ENCODE data around the gene MS4A10. TPM values are rescaled to one million over a fixed set of nuclear protein-coding genes. Genes with fewer than 3 reads are reported as not detected.

Gene MS4A10
- total RNA-seq, 1 donor from 2014 or later: not detected

- H3K4me3 Mint-ChIP-seq: no peak overlapping the region
Observed at GRCh38 chr11:60761436-60762190, 23.5 kb upstream of the MS4A10 start.

DNA sequence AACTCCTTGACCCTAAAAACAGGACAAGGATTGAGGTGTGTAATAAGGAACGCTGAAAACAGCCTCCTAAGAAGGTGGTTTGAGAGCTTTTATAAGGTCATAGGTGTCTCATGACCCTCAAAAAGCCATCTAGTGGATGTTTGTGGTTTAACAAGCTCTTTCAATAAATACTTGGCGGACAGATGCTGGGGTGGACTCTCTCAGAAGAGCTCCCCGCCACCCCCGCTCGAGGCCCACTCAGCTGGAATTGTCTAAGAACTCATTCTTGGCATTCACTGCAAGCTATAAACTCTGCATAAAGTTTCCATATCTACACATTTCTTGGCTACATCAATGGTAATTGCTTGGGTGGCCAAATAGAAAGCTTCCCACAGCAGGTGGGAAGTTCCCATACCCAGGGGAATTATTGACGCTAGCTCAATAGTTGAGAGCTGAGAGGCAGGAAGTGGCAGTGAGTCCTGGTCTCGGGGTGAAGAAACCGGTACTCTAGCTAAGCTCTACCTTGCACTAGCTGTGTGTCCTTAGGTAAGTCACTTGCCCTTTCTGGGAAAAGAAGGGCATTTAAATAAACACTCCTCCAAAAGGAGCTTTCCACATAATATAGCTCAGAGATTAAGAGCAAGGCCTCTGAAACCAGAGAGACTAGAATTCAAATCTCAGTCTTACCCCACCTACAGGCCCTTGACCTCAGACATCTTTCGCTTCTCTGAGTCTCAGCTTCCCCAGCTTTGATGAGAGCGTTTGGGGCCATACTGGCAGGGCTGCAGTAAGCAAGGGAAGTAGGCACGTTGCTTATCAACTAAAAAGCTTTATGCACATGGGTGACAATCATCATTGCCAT, 22.1 kb upstream of the MS4A10 start:
- DNase-seq (no peak), ATAC-seq (ENCODE audit: low read depth) (peak; percentile 90)
- Mint-ChIP-seq H3K9me3 (no peaks in the 10 kb centered on the region), H3K27me3 (peaks cover 18% of the 10 kb centered on the region), H3K27ac (peak overlapping the region; percentile 56), H3K36me3 (ENCODE audit: low read depth) (no peaks in the 10 kb centered on the region), H3K4me3 (peak overlapping the region; percentile 44), H3K4me1 (peaks cover 55% of the 10 kb centered on the region)
- intact Hi-C loops (cut with micrococcal nuclease): loop anchor here (1.0 to 10.0 kb wide), 7 partner anchors 12 to 1146 kb away; partner anchors contain the start of genes CCDC86, OSBP and SLC15A3
- TF ChIP-seq CTCF (IDR thresholded peaks at IDR 0.05): no peak
- ChIA-PET CTCF (interaction anchor here (0.7 to 7.3 kb wide), 18 partner anchors 9 to 498 kb away, joined by 3 to 86 read pairs (median 4); no protein-coding TSS in a partner anchor), POLR2A (interaction anchor here (0.5 to 1.6 kb wide), 5 partner anchors 12 to 399 kb away, joined by 3 to 7 read pairs (median 3); partner anchors contain the start of gene VPS37C)

More at GRCh38 chr11:60761436-60762190, 23.5 kb upstream of the MS4A10 start:
- Mint-ChIP-seq H3K27me3 (peaks cover 19% of the 10 kb centered on the region), H3K9me3 (no peaks in the 10 kb centered on the region), H3K36me3 (ENCODE audit: low read depth) (no peaks in the 10 kb centered on the region), H3K4me1 (peaks cover 55% of the 10 kb centered on the region), H3K27ac (no peak overlapping the region)
- intact Hi-C loops (cut with micrococcal nuclease): loop anchor here (2.0 to 10.0 kb wide), 5 partner anchors 129 to 1144 kb away; partner anchors contain the start of genes OSBP and SLC15A3
- ATAC-seq (ENCODE audit: low read depth) (peak; percentile 22), DNase-seq (no peak)
- TF ChIP-seq CTCF (IDR thresholded peaks at IDR 0.05): no peak
- ChIA-PET CTCF (interaction anchor here (0.8 to 7.3 kb wide), 5 partner anchors 8 to 497 kb away, joined by 3 to 86 read pairs (median 5); no protein-coding TSS in a partner anchor), POLR2A (interaction anchor here (0.6 to 1.6 kb wide), 3 partner anchors 14 to 306 kb away, joined by 3 to 7 read pairs (median 3); partner anchors contain the start of gene MS4A1)

DNA sequence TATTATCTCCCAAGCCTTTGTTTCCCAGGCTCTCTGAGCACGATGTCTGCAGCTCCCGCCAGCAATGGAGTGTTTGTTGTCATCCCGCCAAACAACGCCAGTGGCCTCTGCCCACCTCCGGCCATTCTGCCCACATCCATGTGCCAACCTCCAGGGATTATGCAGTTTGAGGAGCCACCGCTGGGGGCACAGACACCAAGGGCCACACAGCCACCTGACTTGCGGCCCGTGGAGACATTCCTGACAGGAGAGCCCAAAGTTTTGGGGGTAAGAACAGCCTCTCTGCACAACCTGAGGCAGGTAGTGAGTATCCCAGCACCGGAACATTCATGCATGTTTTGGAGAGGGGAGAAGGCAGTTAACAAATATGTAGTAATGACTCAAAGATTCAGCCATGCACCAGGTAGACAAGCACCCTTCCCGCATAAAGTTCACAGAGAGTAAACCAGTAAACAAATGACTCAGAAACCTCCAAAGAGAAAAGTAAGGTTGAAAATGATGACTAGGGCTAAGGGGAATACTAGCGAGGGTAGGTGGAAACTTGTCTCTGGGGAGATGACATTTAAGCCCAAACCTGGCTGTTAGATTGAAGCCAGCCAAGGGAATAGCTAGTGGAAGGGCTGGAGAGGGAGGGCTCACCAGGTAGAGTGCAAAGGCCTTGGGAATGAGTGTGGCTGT, 21.3 kb upstream of the MS4A10 start:
- no peak for DNase-seq
- Mint-ChIP-seq H3K9me3 (no peaks in the 10 kb centered on the region), H3K4me1 (peaks cover 54% of the 10 kb centered on the region), H3K36me3 (ENCODE audit: low read depth) (no peaks in the 10 kb centered on the region), H3K4me3 (peak overlapping the region; percentile 4), H3K27me3 (peaks cover 19% of the 10 kb centered on the region), H3K27ac (no peak overlapping the region)
- no peak for ATAC-seq (ENCODE audit: low read depth)
- POLR2A ChIA-PET: interaction anchor here (0.6 to 1.6 kb wide), 7 partner anchors 11 to 398 kb away, joined by 3 to 7 read pairs (median 5); partner anchors contain the start of gene VPS37C
- intact Hi-C loops (cut with micrococcal nuclease): loop anchor here (1.0 to 10.0 kb wide), 7 partner anchors 11 to 1147 kb away; partner anchors contain the start of genes CCDC86, OSBP and SLC15A3
- CTCF ChIA-PET: interaction anchor here (0.7 to 7.3 kb wide), 15 partner anchors 10 to 499 kb away, joined by 3 to 86 read pairs (median 4); no protein-coding TSS in a partner anchor
- no peak for TF ChIP-seq CTCF (IDR thresholded peaks at IDR 0.05)

DNA sequence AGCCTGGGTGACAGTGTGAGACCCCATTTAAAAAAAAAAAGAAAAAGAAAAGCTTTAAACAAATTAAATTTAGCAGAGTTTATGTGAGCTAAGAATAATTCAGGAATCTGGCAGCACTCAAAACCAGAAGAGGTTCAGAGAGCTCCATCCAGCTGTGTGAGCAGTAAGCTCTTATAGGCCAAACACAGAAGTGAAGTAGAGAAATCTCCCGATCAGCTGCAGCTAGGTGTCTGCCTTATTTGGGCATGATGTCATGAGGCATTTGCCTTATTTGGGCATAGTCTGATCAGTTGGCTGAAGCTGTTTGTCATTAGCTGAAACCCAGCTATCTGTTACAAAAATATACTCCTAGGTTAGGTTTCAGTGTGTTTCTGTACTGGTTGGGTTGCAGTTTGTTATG, 20.3 kb upstream of the MS4A10 start:
- H3K4me1 Mint-ChIP-seq: peaks cover 44% of the 10 kb centered on the region
- intact Hi-C loops (cut with micrococcal nuclease): loop anchor here (5.0 to 10.0 kb wide), 4 partner anchors 187 to 1148 kb away; partner anchors contain the start of genes OSBP and SLC15A3
- DNase-seq: no peak
- no peaks in the 10 kb centered on the region for H3K9me3 Mint-ChIP-seq
- H3K36me3 Mint-ChIP-seq (ENCODE audit: low read depth): no peaks in the 10 kb centered on the region
- no peak for TF ChIP-seq CTCF (IDR thresholded peaks at IDR 0.05)
- H3K27me3 Mint-ChIP-seq: peaks cover 24% of the 10 kb centered on the region
- H3K4me3 Mint-ChIP-seq: no peak overlapping the region
- no peak for ATAC-seq (ENCODE audit: low read depth)
- ChIA-PET POLR2A (interaction anchor here (0.6 to 1.5 kb wide), 3 partner anchors 10 to 131 kb away, joined by 3 to 5 read pairs (median 5); no protein-coding TSS in a partner anchor), CTCF (interaction anchor here (1.1 to 7.3 kb wide), 3 partner anchors 11 to 500 kb away, joined by 3 to 86 read pairs (median 3); no protein-coding TSS in a partner anchor)
- no peak overlapping the region for H3K27ac Mint-ChIP-seq
